Natural killer cell treated with Interleukin-12 subunit alpha and Interleukin-12 subunit beta and Interleukin-15 and Interleukin-18, amount 100 ng/mL, for 72 hours (primary cell): ENCODE data around the gene CILP. TPM values are rescaled to one million over a fixed set of nuclear protein-coding genes. Genes with fewer than 3 reads are reported as not detected.
A peak's percentile ranks its signal among the peaks of the same experiment; 100 is the strongest.

Source experiments
- ATAC-seq, 2 donors: fragments of 150-1000 bp; cut with Tn5 transposase in 1 of 2; sonication (Bioruptor Pico), chemical (Tn5 transposase) in 1 of 2; 2 replicates each; pipeline ENCODE4 v1.10.0; 2021
- DNase-seq: peaks from one replicate; pipeline ENCODE4 v3.0.0; 2022; ENCODE audit warnings: low spot score
- H3K27ac Mint-ChIP-seq, 2 donors: 1 replicate in 1 of 2; 2 replicates in 1 of 2; pipeline ENCODE4 v1.8.0; 2022; ENCODE audit warnings: mixed read lengths in 2 of 2, mild to moderate bottlenecking in 1 of 2, moderate library complexity in 1 of 2
- H3K27me3 Mint-ChIP-seq, 2 donors: 1 replicate in 1 of 2; 2 replicates in 1 of 2; pipeline ENCODE4 v1.8.0; 2022; ENCODE audit warnings: mixed read lengths in 2 of 2
- H3K36me3 Mint-ChIP-seq: one replicate; pipeline ENCODE4 v1.8.0; 2022; ENCODE audit warnings: mixed read lengths
- H3K4me1 Mint-ChIP-seq, 2 donors: 1 replicate in 1 of 2; 2 replicates in 1 of 2; pipeline ENCODE4 v1.8.0; 2022; ENCODE audit warnings: low read depth in 2 of 2, mixed read lengths in 2 of 2, mild to moderate bottlenecking in 1 of 2
- H3K4me3 Mint-ChIP-seq: one replicate; pipeline ENCODE4 v1.8.0; 2022; ENCODE audit warnings: mixed read lengths
- H3K9me3 Mint-ChIP-seq: 2 replicates; pipeline ENCODE4 v1.8.0; 2022; ENCODE audit warnings: mixed read lengths
- total RNA-seq, 2 donors: library from RNA; stranded (reverse); gene quantifications; one replicate each; pipeline ENCODE4 v1.2.3, GENCODE V29; 2022

Gene CILP
- total RNA-seq, 2 donors from 2014 or later, result 0.08 to 0.12 TPM

- no peaks in the 10 kb centered on the region for H3K9me3 Mint-ChIP-seq
- peaks cover 0 to 4% of the 10 kb centered on the region in 2 donors for H3K4me1 Mint-ChIP-seq
- H3K36me3 Mint-ChIP-seq, result no peaks in the 10 kb centered on the region
- DNase-seq (no peak), ATAC-seq (peak; percentile 41 to 48)
- no peak overlapping the region for H3K27ac Mint-ChIP-seq
- H3K4me3 Mint-ChIP-seq, result no peak overlapping the region
- H3K27me3 Mint-ChIP-seq, result no peaks in the 10 kb centered on the region
These were observed 824 bp upstream of the CILP start for GRCh38 chr15:65212097-65212496.

- Mint-ChIP-seq H3K36me3 (no peaks in the 10 kb centered on the region), H3K4me3 (no peak overlapping the region), H3K27me3 (no peaks in the 10 kb centered on the region), H3K4me1 (peaks cover 0 to 4% of the 10 kb centered on the region in 2 donors), H3K9me3 (no peaks in the 10 kb centered on the region), H3K27ac (peak overlapping the region in 1 of 2 donors; percentile 30)
- DNase-seq, result no peak
- no peak for ATAC-seq
These were observed 259 bp upstream of the CILP start for GRCh38 chr15:65211482-65211982.

GRCh38 chr15:65209701-65210643 is 1.3 kb downstream of the CILP start:
- no peaks in the 10 kb centered on the region for H3K36me3 Mint-ChIP-seq
- H3K9me3 Mint-ChIP-seq, result no peaks in the 10 kb centered on the region
- no peak for ATAC-seq
- H3K4me3 Mint-ChIP-seq, result no peak overlapping the region
- no peak for DNase-seq
- H3K4me1 Mint-ChIP-seq, result peaks cover 0 to 4% of the 10 kb centered on the region in 2 donors
- H3K27me3 Mint-ChIP-seq, result no peaks in the 10 kb centered on the region
- no peak overlapping the region for H3K27ac Mint-ChIP-seq

GRCh38 chr15:65208647-65209046 is 2.6 kb downstream of the CILP start:
- ATAC-seq, result no peak

GRCh38 chr15:65207280-65207840 is 3.9 kb downstream of the CILP start:
- no peaks in the 10 kb centered on the region for H3K9me3 Mint-ChIP-seq
- ATAC-seq, result no peak
- no peak for DNase-seq
- no peak overlapping the region for H3K27ac Mint-ChIP-seq
- H3K4me3 Mint-ChIP-seq, result no peak overlapping the region
- no peaks in the 10 kb centered on the region for H3K27me3 Mint-ChIP-seq
- H3K4me1 Mint-ChIP-seq, result peaks cover 0 to 4% of the 10 kb centered on the region in 2 donors
- no peaks in the 10 kb centered on the region for H3K36me3 Mint-ChIP-seq

More at GRCh38 chr15:65208647-65209046, 2.6 kb downstream of the CILP start:
- peaks cover 0 to 4% of the 10 kb centered on the region in 2 donors for H3K4me1 Mint-ChIP-seq
- no peaks in the 10 kb centered on the region for H3K9me3 Mint-ChIP-seq
- H3K27me3 Mint-ChIP-seq, result no peaks in the 10 kb centered on the region
- H3K36me3 Mint-ChIP-seq, result no peaks in the 10 kb centered on the region
- no peak overlapping the region for H3K27ac Mint-ChIP-seq
- H3K4me3 Mint-ChIP-seq, result no peak overlapping the region
- no peak for DNase-seq

- Mint-ChIP-seq H3K4me3 (no peak overlapping the region), H3K9me3 (no peaks in the 10 kb centered on the region), H3K27ac (no peak overlapping the region), H3K27me3 (no peaks in the 10 kb centered on the region), H3K36me3 (no peaks in the 10 kb centered on the region), H3K4me1 (no peaks in the 10 kb centered on the region)
- DNase-seq, result no peak
- no peak for ATAC-seq
These were observed 4.5 kb downstream of the CILP start for GRCh38 chr15:65206750-65207149.

- no peak for DNase-seq
- H3K4me1 Mint-ChIP-seq, result no peaks in the 10 kb centered on the region
- no peaks in the 10 kb centered on the region for H3K36me3 Mint-ChIP-seq
- H3K27ac Mint-ChIP-seq, result no peak overlapping the region
- no peaks in the 10 kb centered on the region for H3K9me3 Mint-ChIP-seq
- no peaks in the 10 kb centered on the region for H3K27me3 Mint-ChIP-seq
- no peak for ATAC-seq
- H3K4me3 Mint-ChIP-seq, result no peak overlapping the region
These were observed 6.2 kb downstream of the CILP start for GRCh38 chr15:65204931-65205660.

- Mint-ChIP-seq H3K4me1 (no peaks in the 10 kb centered on the region), H3K27me3 (no peaks in the 10 kb centered on the region), H3K4me3 (no peak overlapping the region), H3K9me3 (no peaks in the 10 kb centered on the region), H3K27ac (no peak overlapping the region), H3K36me3 (no peaks in the 10 kb centered on the region)
- ATAC-seq (no peak), DNase-seq (no peak)
These were observed 6.9 kb downstream of the CILP start for GRCh38 chr15:65204236-65204930.

GRCh38 chr15:65201918-65202317 is 9.4 kb downstream of the CILP start:
- no peak overlapping the region for H3K27ac Mint-ChIP-seq
- H3K36me3 Mint-ChIP-seq, result no peaks in the 10 kb centered on the region
- H3K27me3 Mint-ChIP-seq, result no peaks in the 10 kb centered on the region
- ATAC-seq, result no peak
- no peak for DNase-seq
- H3K9me3 Mint-ChIP-seq, result no peaks in the 10 kb centered on the region
- no peak overlapping the region for H3K4me3 Mint-ChIP-seq
- no peaks in the 10 kb centered on the region for H3K4me1 Mint-ChIP-seq

GRCh38 chr15:65198571-65198970 is 12.7 kb downstream of the CILP start:
- Mint-ChIP-seq H3K4me1 (no peaks in the 10 kb centered on the region), H3K9me3 (no peaks in the 10 kb centered on the region), H3K4me3 (no peak overlapping the region), H3K36me3 (no peaks in the 10 kb centered on the region), H3K27ac (no peak overlapping the region), H3K27me3 (no peaks in the 10 kb centered on the region)
- DNase-seq (no peak), ATAC-seq (no peak)

GRCh38 chr15:65197337-65197645 is 14.0 kb downstream of the CILP start:
- Mint-ChIP-seq H3K36me3 (no peaks in the 10 kb centered on the region), H3K9me3 (no peaks in the 10 kb centered on the region), H3K4me1 (no peaks in the 10 kb centered on the region), H3K27ac (no peak overlapping the region), H3K27me3 (no peaks in the 10 kb centered on the region), H3K4me3 (no peak overlapping the region)
- no peak for DNase-seq
- ATAC-seq, result no peak

GRCh38 chr15:65196637-65197336 is 14.5 kb downstream of the CILP start:
- H3K27me3 Mint-ChIP-seq, result no peaks in the 10 kb centered on the region
- H3K4me1 Mint-ChIP-seq, result no peaks in the 10 kb centered on the region
- no peak overlapping the region for H3K27ac Mint-ChIP-seq
- no peak overlapping the region for H3K4me3 Mint-ChIP-seq
- DNase-seq (no peak), ATAC-seq (no peak)
- H3K36me3 Mint-ChIP-seq, result no peaks in the 10 kb centered on the region
- H3K9me3 Mint-ChIP-seq, result no peaks in the 10 kb centered on the region

- Mint-ChIP-seq H3K4me1 (no peaks in the 10 kb centered on the region), H3K9me3 (no peaks in the 10 kb centered on the region), H3K27me3 (no peaks in the 10 kb centered on the region), H3K4me3 (no peak overlapping the region), H3K36me3 (no peaks in the 10 kb centered on the region), H3K27ac (no peak overlapping the region)
- DNase-seq, result no peak
- no peak for ATAC-seq
These were observed 15.7 kb downstream of the CILP start for GRCh38 chr15:65195548-65195923.
